ENCODE measurements around the gene KRTAP4-2.

DNA sequence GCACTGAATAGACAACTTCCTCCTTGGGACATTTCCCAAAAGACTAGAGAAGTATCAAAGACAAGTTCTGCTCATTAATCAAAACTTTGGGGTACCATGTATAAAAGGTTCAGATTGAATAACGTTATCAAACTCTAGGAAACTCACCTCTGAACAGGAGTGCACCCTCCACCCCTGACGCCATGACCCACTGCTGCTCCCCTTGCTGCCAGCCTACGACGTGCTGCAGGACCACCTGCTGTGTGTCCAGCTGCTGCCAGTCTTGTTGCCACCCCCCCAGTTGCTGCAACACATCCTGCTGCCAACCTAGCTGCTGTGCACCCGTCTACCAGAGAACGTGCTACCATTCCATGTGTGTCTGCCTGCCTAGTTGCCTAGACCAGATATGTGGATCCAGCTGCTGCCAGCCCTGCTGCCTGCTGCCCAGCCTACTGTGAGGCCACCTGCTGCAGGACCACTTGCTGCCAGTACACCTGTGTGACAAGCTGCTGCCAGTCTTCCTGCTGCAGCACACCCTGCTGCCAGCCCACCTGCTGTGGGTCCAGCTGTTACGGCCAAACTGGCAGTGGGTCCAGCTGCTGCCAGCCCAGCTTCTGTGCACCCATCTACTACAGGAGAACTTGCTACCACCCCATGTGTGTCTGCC, 34.6 kb upstream of the KRTAP4-2 start:
- no peak for TF ChIP-seq EZH2 (IDR thresholded peaks at IDR 0.05; ENCODE audit: insufficient read depth, poor library complexity, severe bottlenecking)
- TF ChIP-seq EZH2phosphoT487 (IDR thresholded peaks at IDR 0.05; ENCODE audit: insufficient read depth, low read depth) = no peak

Measured in GM23248 (cell line).